Measurements from ENCODE around the gene PC.

DNA sequence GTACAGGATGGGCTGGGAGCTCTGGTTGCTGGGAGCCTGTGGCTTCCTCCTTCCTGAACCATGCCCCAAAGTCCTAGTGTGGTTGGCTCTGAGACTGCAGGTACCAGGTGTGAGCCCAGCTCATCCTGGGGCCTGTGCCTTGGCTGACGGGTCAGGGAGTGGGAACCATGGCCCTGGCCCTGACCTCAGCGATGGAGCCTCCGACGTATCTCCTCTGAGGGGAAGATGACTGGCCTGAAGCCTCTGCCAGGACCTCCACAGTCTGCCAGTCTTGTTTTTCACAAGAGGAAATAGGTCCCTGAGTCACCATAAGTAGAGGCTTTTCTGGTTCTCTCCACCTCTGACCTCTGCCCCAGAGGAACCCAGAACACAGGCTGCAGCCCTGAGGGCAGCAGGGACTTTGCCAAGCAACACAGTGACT lies 111.5 kb downstream of the PC start:
- no peak for TF ChIP-seq CTCF (IDR thresholded peaks at IDR 0.05)
- no peak for TF ChIP-seq POLR2A (IDR thresholded peaks at IDR 0.05)
